BE2C (cell line): ENCODE measurements around the gene SSUH2.

Source experiments
- DNase-seq: peaks from one replicate; pipeline ENCODE4 v3.0.0-alpha.2; 2020
- H3K27me3 ChIP-seq: fragments of 250-450 bp; sonication (Bioruptor Pico); 2 replicates; pipeline ENCODE4 v1.5.1; 2020; ENCODE audit warnings: mild to moderate bottlenecking
- H3K36me3 ChIP-seq: fragments of 250-450 bp; sonication (Bioruptor Pico); 2 replicates; pipeline ENCODE4 v1.5.1; 2020; ENCODE audit warnings: mild to moderate bottlenecking
- H3K4me1 ChIP-seq: fragments of 250-450 bp; sonication (Bioruptor Pico); 2 replicates; pipeline ENCODE4 v1.5.1; 2020
- H3K4me3 ChIP-seq: 2 replicates; pipeline ENCODE4 v1.5.1; 2011; ENCODE audit warnings: low read depth, low read length
- H3K9me3 ChIP-seq: fragments of 250-450 bp; sonication (Bioruptor Pico); 2 replicates; pipeline ENCODE4 v1.5.1; 2020
- TF ChIP-seq, protein P1 (sequence below): IDR thresholded peaks from 2 replicates; pipeline ENCODE4 v1.5.1; 2012; ENCODE audit warnings: mild to moderate bottlenecking, low read depth, low read length

SSUH2 gene

DNA sequence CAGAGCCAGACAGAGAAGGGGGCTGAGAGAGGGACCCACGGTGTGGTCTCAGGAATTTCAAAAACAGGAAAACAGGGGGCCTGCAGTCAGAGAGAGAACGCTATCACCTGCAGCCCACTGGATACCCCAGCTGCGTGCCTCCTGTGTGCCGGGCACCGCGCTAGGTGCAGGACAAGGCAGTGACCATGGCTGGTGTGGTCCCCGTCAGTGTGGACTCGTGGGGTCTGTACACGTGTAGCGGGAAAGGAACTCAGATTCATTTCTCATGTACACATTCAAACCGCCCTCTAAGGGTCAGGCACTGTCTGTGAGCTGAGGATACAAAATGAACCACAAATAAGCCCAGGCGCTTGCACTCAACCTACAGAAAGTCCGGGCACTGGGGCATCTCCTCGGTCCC is 20.9 kb downstream of the SSUH2 start:
- no peaks in the 10 kb centered on the region for H3K27me3 ChIP-seq
- H3K4me1 ChIP-seq = peaks cover 4% of the 10 kb centered on the region
- DNase-seq = no peak
- no peaks in the 10 kb centered on the region for H3K36me3 ChIP-seq
- H3K9me3 ChIP-seq = no peaks in the 10 kb centered on the region
- no peak overlapping the region for H3K4me3 ChIP-seq
- TF ChIP-seq, protein P1, sequence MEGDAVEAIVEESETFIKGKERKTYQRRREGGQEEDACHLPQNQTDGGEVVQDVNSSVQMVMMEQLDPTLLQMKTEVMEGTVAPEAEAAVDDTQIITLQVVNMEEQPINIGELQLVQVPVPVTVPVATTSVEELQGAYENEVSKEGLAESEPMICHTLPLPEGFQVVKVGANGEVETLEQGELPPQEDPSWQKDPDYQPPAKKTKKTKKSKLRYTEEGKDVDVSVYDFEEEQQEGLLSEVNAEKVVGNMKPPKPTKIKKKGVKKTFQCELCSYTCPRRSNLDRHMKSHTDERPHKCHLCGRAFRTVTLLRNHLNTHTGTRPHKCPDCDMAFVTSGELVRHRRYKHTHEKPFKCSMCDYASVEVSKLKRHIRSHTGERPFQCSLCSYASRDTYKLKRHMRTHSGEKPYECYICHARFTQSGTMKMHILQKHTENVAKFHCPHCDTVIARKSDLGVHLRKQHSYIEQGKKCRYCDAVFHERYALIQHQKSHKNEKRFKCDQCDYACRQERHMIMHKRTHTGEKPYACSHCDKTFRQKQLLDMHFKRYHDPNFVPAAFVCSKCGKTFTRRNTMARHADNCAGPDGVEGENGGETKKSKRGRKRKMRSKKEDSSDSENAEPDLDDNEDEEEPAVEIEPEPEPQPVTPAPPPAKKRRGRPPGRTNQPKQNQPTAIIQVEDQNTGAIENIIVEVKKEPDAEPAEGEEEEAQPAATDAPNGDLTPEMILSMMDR = no peak

DNA sequence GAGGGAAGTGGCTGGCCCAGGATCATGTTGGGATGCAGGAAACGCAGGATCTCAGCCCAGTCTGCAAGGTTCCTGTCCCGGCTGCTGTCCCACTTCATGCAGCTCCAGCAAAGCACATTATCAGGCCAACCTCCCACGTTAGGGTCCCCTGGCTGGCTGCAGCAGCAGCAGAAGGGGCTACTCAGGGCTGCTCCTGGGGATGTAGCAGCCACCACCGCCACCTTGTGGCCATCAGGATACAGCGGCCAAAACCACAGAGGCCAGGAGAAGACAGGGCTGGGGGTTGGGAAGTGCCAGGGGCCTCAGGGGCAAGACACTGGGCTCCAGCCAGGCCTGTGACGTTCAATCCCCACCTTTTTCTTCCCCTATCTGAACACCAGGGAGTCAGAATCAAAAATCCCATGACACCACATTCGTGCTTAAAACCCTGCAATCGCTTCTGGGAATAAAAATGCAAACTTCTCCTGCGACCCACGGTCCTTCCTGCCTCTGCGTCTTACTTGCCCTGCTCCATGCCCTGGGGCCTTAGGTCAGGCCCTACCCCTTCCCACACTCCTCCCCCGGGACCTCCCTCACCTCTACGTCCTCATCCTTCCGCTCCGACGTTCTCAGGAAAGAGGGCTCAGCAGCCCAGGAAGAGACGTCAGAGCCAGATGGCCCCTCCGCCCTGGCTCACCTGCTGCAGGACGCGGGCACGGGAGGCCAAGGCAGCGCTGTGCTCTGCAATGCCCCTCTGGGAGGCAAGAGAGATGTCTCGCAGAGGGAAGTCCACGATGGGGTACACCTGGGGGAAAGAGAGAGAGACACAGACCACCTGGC is 21.5 kb downstream of the SSUH2 start:
- H3K27me3 ChIP-seq = no peaks in the 10 kb centered on the region
- H3K36me3 ChIP-seq = no peaks in the 10 kb centered on the region
- TF ChIP-seq, protein P1 = peak; percentile 75
- peaks cover 4% of the 10 kb centered on the region for H3K4me1 ChIP-seq
- H3K4me3 ChIP-seq = peak overlapping the region; percentile 24
- peak; percentile 79 for DNase-seq
- H3K9me3 ChIP-seq = no peaks in the 10 kb centered on the region

DNA sequence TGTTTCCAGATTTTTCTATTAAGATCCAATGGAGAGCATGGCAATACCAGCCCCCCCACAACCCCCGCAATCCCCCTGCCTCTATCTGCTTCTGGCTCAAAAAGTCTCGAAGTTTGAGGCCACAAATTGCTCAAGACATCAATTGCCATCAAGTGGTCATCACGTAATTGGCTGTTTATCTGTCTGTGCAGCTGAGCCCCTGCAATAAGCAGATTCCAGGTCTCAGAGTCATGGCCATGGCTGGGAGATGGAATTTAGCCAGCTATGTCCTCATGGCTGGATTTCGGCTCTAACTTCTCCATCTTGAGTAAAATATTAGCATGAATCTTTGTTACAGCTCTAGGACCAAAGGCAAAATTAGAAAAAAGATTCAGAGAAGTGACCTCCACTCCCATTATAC is 22.7 kb downstream of the SSUH2 start:
- no peak for DNase-seq
- TF ChIP-seq, protein P1 = no peak
- H3K36me3 ChIP-seq = no peaks in the 10 kb centered on the region
- H3K27me3 ChIP-seq = no peaks in the 10 kb centered on the region
- no peak overlapping the region for H3K4me3 ChIP-seq
- peaks cover 4% of the 10 kb centered on the region for H3K4me1 ChIP-seq
- H3K9me3 ChIP-seq = no peaks in the 10 kb centered on the region

DNA sequence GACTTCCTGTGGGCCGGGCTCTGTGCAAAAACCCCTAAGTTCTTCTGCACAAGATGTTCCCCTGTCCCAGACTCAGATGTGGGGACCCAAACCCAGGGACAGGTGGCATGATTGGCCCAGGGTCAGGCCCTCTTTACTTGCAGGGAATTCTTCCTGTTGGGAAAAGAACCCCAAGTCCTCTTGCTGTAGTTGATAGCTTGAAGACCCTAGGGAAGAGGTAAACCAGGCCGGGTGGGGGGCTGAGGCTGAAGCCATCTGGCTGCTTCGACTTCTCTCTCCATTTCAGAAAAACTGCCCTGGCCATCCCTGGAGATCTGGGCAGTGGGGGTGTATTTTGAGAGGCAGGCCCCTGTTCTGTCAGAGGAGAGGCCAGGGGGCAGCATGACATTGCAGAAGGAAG is 23.5 kb downstream of the SSUH2 start:
- peaks cover 4% of the 10 kb centered on the region for H3K4me1 ChIP-seq
- no peaks in the 10 kb centered on the region for H3K36me3 ChIP-seq
- no peaks in the 10 kb centered on the region for H3K9me3 ChIP-seq
- TF ChIP-seq, protein P1 = no peak
- DNase-seq = no peak
- no peaks in the 10 kb centered on the region for H3K27me3 ChIP-seq
- H3K4me3 ChIP-seq = no peak overlapping the region

DNA sequence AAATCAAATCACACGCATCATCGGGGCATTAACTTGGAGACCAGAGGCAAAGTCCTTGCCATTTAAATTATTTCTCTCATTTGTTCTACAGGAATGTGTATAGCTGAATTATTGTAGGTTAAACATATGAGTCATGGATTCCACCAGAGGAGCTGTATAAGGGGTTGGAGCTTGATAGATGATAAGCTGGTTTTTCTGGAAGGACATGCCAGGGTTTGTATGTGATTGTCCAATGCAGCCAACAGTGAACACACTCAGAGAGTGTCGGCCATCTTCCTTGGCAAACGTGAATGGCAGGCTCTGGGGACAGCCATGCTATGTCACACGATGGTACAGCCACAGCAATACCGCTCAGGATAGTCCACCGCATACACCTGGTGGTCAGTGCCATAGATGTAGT is 25.1 kb downstream of the SSUH2 start:
- H3K27me3 ChIP-seq = no peaks in the 10 kb centered on the region
- TF ChIP-seq, protein P1 = no peak
- DNase-seq = no peak

DNA sequence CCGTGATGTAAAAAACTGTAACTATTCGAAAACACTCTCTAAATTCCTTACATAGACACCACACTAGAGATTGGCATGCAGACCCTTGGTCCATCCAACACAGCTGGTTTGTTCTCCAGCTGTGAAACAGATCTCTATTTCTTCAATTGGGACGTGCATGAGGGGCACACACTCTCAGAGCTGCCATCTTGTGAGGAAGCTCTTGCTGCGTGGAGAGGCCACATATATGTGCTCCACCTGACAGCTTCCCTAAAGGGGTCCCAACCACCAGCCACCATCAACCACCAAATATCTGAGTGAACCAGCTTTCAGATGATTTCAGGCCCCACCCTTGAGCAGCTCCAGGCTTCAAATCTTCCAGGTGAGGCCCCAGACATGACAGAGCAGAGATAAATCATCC is 25.6 kb downstream of the SSUH2 start:
- Histone ChIP-seq H3K4me1 (peaks cover 4% of the 10 kb centered on the region), H3K4me3 (no peak overlapping the region), H3K9me3 (no peaks in the 10 kb centered on the region), H3K36me3 (no peaks in the 10 kb centered on the region), H3K27me3 (no peaks in the 10 kb centered on the region)
- DNase-seq = no peak
- TF ChIP-seq, protein P1 = no peak

More for the DNA sequence above, 25.1 kb downstream of the SSUH2 start:
- no peaks in the 10 kb centered on the region for H3K9me3 ChIP-seq
- no peaks in the 10 kb centered on the region for H3K36me3 ChIP-seq
- H3K4me3 ChIP-seq = no peak overlapping the region
- H3K4me1 ChIP-seq = peaks cover 4% of the 10 kb centered on the region
